Kidney epithelial cell (primary cell): Measurements from ENCODE around the gene SGMS1. TPM values are rescaled to one million over a fixed set of nuclear protein-coding genes. Genes with fewer than 3 reads are reported as not detected.

Source experiments
- DNase-seq: peaks from one replicate; pipeline ENCODE4 v3.0.0-alpha.2; 2010; ENCODE audit warnings: low read depth
- H3K27me3 ChIP-seq: 2 replicates; pipeline ENCODE4 v1.6.0; 2011; ENCODE audit warnings: low read length; ENCODE audit not compliant: control insufficient read depth, insufficient read depth
- H3K36me3 ChIP-seq: 2 replicates; pipeline ENCODE4 v1.5.1; 2011; ENCODE audit warnings: low read length; ENCODE audit not compliant: control insufficient read depth, insufficient read depth
- H3K4me3 ChIP-seq: 2 replicates; pipeline ENCODE4 v1.5.1; 2011; ENCODE audit warnings: low read depth, mild to moderate bottlenecking, control low read depth, low read length
- CTCF ChIP-seq: IDR thresholded peaks from 2 replicates; pipeline ENCODE4 v1.5.1; 2011; ENCODE audit warnings: mild to moderate bottlenecking, moderate library complexity, low read length, control low read depth, inconsistent platforms; ENCODE audit not compliant: insufficient read depth, poor library complexity, severe bottlenecking
- total RNA-seq: library from RNA; depleted of rRNA; stranded (reverse); fragments of >200 nt; gene quantifications from 2 replicates; pipeline ENCODE4 v1.2.3, GENCODE V29; 2015

The SGMS1 gene
- total RNA-seq, 1 donor from 2014 or later = 27.0 TPM

- Histone ChIP-seq H3K36me3 (no peaks in the 10 kb centered on the region), H3K27me3 (no peaks in the 10 kb centered on the region), H3K4me3 (peak overlapping the region; percentile 83)
- TF ChIP-seq CTCF = no peak
- no peak for DNase-seq
Measured at GRCh38 chr10:50625649-50626132, 1.9 kb upstream of the SGMS1 start.

GRCh38 chr10:50624866-50625501 is 1.2 kb upstream of the SGMS1 start:
- no peak for DNase-seq
- no peaks in the 10 kb centered on the region for H3K36me3 ChIP-seq
- H3K27me3 ChIP-seq = no peaks in the 10 kb centered on the region
- peak; percentile 73 for TF ChIP-seq CTCF
- H3K4me3 ChIP-seq = peak overlapping the region; percentile 83

GRCh38 chr10:50624413-50624865 is 683 bp upstream of the SGMS1 start:
- no peaks in the 10 kb centered on the region for H3K36me3 ChIP-seq
- H3K4me3 ChIP-seq = peak overlapping the region; percentile 83
- DNase-seq = no peak
- H3K27me3 ChIP-seq = no peaks in the 10 kb centered on the region
- TF ChIP-seq CTCF = no peak

- peak overlapping the region; percentile 83 for H3K4me3 ChIP-seq
- DNase-seq = no peak
- TF ChIP-seq CTCF = no peak
- no peaks in the 10 kb centered on the region for H3K36me3 ChIP-seq
- H3K27me3 ChIP-seq = no peaks in the 10 kb centered on the region
Measured at GRCh38 chr10:50622706-50623662, 772 bp downstream of the SGMS1 start.

GRCh38 chr10:50621968-50622705 is 1.6 kb downstream of the SGMS1 start:
- no peaks in the 10 kb centered on the region for H3K36me3 ChIP-seq
- DNase-seq = peak; percentile 79

More at GRCh38 chr10:50621968-50622705, 1.6 kb downstream of the SGMS1 start:
- H3K27me3 ChIP-seq = no peaks in the 10 kb centered on the region
- H3K4me3 ChIP-seq = peak overlapping the region; percentile 83
- peak; percentile 27 for TF ChIP-seq CTCF
